LoVo (cell line): ENCODE measurements around the gene SFXN2.

Experiments used
- DNase-seq: peaks from one replicate; pipeline ENCODE4 v3.0.0-alpha.2; 2016; ENCODE audit warnings: low spot score

The SFXN2 gene

DNA sequence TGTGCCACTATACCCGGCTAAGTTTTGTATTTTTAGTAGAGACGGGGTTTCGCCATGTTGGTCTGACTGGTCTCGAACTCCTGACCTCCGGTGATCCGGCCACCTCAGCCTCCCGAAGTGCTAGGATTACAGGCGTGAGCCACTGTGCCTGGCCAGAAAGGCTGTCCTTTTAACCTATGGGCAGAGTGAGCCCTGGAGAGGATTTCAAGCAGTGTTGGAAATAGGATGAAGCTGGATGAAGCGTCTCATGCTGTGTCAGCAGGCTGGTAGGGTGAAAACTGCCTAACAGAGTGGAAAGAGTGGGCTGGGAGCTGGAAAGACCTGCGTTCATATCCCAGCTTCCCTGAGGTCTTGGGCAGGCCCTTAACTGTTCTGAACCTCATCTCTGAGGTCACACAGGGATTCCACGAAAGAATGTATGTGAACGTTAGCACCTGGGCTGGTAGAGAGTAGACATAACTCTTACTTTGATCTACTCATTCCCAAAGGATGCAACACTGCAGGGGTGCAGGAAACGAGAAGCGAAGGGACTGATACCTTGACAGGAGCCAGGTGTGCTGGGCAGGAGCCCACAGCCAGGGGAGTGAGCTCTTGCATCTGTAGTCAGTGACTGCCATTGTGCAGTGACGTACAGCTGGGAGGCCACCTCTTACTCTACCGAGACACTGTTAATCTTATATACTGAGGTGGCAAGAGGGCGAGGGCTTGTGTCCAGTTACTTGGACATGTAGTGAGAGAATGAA, 63.4 kb downstream of the SFXN2 start:
- no peak for DNase-seq

- DNase-seq: no peak
Measured at GRCh38 chr10:102778781-102779180, 64.3 kb downstream of the SFXN2 start.

- no peak for DNase-seq
Measured at GRCh38 chr10:102779680-102780526, 65.5 kb downstream of the SFXN2 start.

DNA sequence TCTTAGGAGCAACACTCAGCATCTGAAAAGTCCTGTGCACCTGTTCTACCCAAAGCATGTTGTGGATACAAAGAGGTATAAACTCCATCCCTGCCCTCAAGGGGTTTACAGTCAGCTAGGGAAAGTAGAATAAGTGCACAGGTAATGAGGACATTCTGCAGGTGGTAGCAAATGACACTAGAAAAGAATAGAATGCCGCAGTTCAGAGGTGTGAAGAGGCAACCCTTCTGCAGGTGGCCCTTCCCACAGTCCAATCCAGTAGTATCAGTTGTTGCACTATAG, 66.0 kb downstream of the SFXN2 start:
- no peak for DNase-seq

- DNase-seq: no peak
Measured at GRCh38 chr10:102781090-102781920, 66.9 kb downstream of the SFXN2 start.

- DNase-seq: no peak
Measured at GRCh38 chr10:102781921-102782557, 67.6 kb downstream of the SFXN2 start.

DNA sequence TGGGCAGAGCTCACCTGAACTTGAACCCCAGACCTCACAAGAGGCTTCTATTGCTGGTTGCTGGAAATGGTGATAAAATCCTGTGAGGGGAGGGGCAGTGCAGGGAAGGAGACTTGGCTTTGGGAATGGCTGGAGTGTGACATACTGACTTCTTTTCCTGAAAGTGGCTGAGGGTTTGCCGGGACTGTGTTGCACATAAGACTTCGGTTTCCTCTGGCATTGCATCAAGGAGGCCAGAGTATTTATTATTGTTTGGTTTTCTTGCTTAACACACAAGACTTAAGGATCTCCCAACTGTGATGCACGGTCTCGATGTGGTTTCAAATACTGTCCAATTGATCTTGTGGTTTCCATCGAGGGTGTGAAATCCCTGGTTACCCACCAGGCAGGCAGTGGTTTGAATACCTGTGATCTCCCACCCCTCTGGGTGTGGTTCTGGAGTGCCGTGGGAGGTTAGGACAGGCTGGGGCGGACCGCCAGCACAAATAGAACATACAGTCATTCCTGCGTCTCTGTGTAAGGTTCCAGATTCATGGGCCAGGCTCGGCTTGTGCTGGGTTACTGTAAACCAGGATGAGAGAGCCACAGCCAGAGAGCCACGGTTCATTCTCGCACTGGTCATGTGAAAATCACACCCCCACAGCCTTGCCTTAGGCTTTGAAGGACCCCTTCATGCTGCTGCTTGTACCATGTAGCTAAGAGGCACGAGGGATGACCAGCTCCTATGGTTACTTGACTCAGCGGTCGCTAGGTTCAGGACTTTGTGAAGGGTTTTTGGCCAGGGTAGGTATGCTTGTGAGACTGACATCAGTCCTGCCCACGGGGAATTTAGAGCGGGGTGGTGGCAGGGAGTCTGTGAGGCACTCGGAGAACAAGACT, 68.5 kb downstream of the SFXN2 start:
- DNase-seq: no peak

DNA sequence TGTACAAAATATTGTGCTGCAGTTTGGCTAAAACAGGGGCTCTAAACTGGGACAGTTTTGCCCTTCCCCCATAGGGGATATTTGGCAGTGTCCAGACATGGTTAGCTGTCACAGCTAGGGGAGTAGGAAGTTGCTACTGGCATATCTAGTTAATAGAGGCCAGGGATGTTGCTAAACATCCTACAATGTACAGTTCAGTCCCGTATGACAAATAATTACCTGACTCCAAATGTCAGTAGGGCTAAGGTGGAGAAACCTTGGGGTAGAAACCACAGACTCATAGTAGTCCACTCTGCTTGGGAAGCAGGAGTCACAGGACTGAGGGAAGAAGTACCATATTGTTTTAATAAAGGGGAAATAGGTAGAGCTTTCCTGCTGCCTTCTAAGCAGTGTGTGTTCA, 69.1 kb downstream of the SFXN2 start:
- no peak for DNase-seq

DNA sequence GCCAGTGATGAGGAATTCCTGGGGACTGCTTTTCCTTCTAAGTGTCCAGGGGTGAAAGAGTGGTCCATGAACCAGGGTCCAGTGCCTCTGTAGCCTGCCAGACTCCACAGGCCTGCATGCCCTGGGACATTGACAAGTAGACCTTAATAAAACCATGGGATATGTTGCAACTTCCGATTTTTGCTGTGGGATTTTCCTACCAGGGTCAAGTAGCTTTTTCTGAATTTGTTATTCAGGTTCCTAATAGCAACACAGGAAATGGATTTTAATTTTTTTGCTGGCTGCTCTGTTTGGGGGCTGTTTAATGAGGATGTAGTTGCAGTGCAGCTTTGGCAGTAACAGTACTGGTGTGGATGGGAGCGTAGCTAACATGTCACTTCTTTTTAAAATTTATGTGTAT, 71.4 kb downstream of the SFXN2 start:
- DNase-seq: no peak

DNA sequence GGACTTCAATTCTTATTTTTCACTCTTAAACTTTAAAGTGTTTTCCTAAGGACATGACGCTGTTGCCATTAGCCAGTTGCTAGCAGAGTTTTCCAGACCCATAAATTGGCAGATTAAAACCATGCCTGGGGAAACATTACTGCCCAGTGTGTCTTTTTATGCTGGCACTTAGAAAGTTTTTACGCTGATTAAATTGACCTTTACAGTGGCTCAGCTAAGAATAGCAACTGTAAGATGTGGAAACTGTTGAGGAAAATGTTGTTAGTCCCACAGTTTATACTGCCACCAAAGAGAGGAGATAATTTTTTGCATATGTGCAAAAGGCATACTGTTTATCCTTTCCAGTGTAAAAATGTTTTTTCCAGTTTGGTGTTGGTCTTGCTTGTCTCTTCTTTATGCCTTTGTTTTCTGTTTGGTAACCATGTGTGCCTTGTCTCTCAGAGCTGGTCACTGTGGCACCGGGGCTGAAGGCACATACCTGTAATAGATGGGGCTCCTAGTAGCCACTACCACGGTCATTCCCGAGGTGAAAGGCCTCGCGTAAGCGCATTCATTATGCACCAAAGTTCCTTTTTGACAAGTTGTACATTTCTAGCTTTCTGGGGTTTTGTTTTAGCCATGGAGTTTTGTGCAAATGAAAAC, 77.4 kb downstream of the SFXN2 start:
- DNase-seq: no peak
